Spleen (tissue), 7 donors: ENCODE measurements around the gene JAZF1.

Experiments
- POLR2A ChIP-seq, 3 donors: fragments of 450-650 bp; IDR thresholded peaks; one replicate each; pipeline ENCODE4 v1.5.1; 2017; ENCODE audit warnings: antibody characterized with exemption in 3 of 3, mild to moderate bottlenecking in 1 of 3
- POLR2AphosphoS5 ChIP-seq, 3 donors: sonication (generic); formaldehyde crosslinking; IDR thresholded peaks; one replicate each; pipeline ENCODE4 v1.5.1; 2017; ENCODE audit warnings: antibody characterized with exemption in 3 of 3
- TF ChIP-seq, protein P1 (sequence below), 11 experiments: fragments of 200-600 bp in 7 of 11; fragments of 450-650 bp in 4 of 11; sonication (generic) in 4 of 11; IDR thresholded peaks in 8 of 11; conservative IDR thresholded peaks in 3 of 11; 1 replicate in 7 of 11; 2 replicates in 4 of 11; pipeline versions ENCODE4 v1.4.0 to v1.8.0; 2016 to 2021; ENCODE audit warnings: antibody characterized with exemption in 11 of 11, inconsistent platforms in 4 of 11, mild to moderate bottlenecking in 1 of 11
- donor health status: DM: no; HTN: no; CAD: no; lungs with moderate emphysema.
- donor health status: DM: no; HTN: no; CAD: no.
- donor health status: DM: no; HTN: no; CAD: no.

DNA sequence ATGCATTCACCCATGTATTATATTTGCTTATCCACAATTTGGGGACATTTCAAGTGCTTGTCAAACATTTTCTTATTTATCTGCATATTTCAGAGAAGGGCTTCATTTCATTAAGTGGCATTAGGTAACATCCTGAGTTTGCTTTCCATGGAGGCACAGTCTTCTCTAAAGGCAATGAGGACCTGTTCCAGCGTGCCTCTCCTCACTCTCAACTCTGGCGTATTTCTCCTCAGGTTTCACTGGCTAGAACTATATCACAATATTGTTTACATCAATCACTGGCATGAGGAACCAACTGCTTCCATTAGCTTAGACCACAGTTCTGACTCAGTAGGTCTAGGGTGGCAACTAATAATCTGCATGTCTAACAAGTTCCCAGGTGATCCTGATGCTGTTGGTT lies 263.5 kb downstream of the JAZF1 start:
- TF ChIP-seq POLR2AphosphoS5 (IDR thresholded peaks at IDR 0.05), result no peak
- TF ChIP-seq, protein P1, sequence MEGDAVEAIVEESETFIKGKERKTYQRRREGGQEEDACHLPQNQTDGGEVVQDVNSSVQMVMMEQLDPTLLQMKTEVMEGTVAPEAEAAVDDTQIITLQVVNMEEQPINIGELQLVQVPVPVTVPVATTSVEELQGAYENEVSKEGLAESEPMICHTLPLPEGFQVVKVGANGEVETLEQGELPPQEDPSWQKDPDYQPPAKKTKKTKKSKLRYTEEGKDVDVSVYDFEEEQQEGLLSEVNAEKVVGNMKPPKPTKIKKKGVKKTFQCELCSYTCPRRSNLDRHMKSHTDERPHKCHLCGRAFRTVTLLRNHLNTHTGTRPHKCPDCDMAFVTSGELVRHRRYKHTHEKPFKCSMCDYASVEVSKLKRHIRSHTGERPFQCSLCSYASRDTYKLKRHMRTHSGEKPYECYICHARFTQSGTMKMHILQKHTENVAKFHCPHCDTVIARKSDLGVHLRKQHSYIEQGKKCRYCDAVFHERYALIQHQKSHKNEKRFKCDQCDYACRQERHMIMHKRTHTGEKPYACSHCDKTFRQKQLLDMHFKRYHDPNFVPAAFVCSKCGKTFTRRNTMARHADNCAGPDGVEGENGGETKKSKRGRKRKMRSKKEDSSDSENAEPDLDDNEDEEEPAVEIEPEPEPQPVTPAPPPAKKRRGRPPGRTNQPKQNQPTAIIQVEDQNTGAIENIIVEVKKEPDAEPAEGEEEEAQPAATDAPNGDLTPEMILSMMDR (IDR thresholded peaks at IDR 0.05 in 8 of 11, conservative IDR thresholded peaks at IDR 0.05 in 3 of 11), result no peak
- no peak for TF ChIP-seq POLR2A (IDR thresholded peaks at IDR 0.05)
